HCT116 (cell line): Measurements from ENCODE around the gene LORICRIN. TPM values are rescaled to one million over a fixed set of nuclear protein-coding genes. Genes with fewer than 3 reads are reported as not detected.

Experiments
- ATAC-seq: fragments of 200-7000 bp; cut with Tn5 transposase; 2 replicates; pipeline ENCODE4 v1.9.1; 2020; ENCODE audit warnings: mild to moderate bottlenecking, moderate library complexity
- BruUV-seq: library from RNA; stranded (reverse); fragments of 400-500 nt; replicated peaks from 2 replicates; lab custom pipeline; 2021; lab: Mats Ljungman, UMichigan
- CTCF ChIA-PET: fragments of 300-600 bp; sonication (Branson Sonifier 250); formaldehyde crosslinking; loops from one replicate; lab custom pipeline; 2021; ENCODE audit warnings: antibody characterized with exemption; lab: Charles Lee
- POLR2A ChIA-PET: fragments of 300-600, 350-600 bp; sonication (Branson Sonifier 250); formaldehyde crosslinking; loops from one replicate; lab custom pipeline; 2021; ENCODE audit warnings: antibody characterized with exemption; lab: Charles Lee
- RAD21 ChIA-PET, 2 experiments: fragments of 300-600 bp; sonication (Branson Sonifier 250); formaldehyde crosslinking; loops; one replicate each; lab custom pipeline; 2023; ENCODE audit warnings: low total read pairs in 2 of 2; ENCODE audit not compliant: uncharacterized antibody in 2 of 2, unreplicated experiment in 2 of 2, low non-redundant PET in 1 of 2; lab: Charles Lee
- DNase-seq: peaks from one replicate; pipeline ENCODE4 v3.0.0-alpha.2; 2010; ENCODE audit warnings: low read depth, low spot score
- H2AFZ ChIP-seq: fragments of 200-600 bp; shearing (Covaris generic), sonication (generic); 2 replicates; pipeline ENCODE4 v1.6.1; 2017; ENCODE audit warnings: low read depth, mixed run types, mixed read lengths, antibody characterized with exemption, low read length; ENCODE audit not compliant: poor library complexity, severe bottlenecking
- H3K27ac ChIP-seq: 2 replicates; pipeline ENCODE4 v1.5.1; 2012; ENCODE audit warnings: low read depth, low read length
- H3K27me3 ChIP-seq: fragments of 200-600 bp; sonication (generic); 2 replicates; pipeline ENCODE4 v1.6.1; 2016; ENCODE audit warnings: mixed run types, low read length, mixed read lengths; ENCODE audit not compliant: insufficient read depth
- H3K36me3 ChIP-seq, 2 experiments: fragments of 200-500 bp in 1 of 2; fragments of 200-600 bp in 1 of 2; sonication (Bioruptor generic) in 1 of 2; sonication (generic) in 1 of 2; 2 replicates each; pipeline versions ENCODE4 v1.5.1 to v1.6.1; 2014 to 2016; ENCODE audit warnings: low read length in 2 of 2, inconsistent platforms in 1 of 2, mixed read lengths in 1 of 2, mixed run types in 1 of 2; ENCODE audit not compliant: insufficient read depth in 2 of 2, control insufficient read depth in 1 of 2
- H3K4me1 ChIP-seq, 2 experiments: fragments of 200-600 bp in 1 of 2; sonication (generic) in 1 of 2; 2 replicates each; pipeline versions ENCODE4 v1.5.1 to v1.6.1; 2012 to 2017; ENCODE audit warnings: low read length in 2 of 2, inconsistent platforms in 1 of 2, mild to moderate bottlenecking in 1 of 2, mixed read lengths in 1 of 2, mixed run types in 1 of 2, moderate library complexity in 1 of 2; ENCODE audit not compliant: insufficient read depth in 2 of 2, control insufficient read depth in 1 of 2
- H3K4me2 ChIP-seq: fragments of 200-600 bp; sonication (generic); 2 replicates; pipeline ENCODE4 v1.6.1; 2017; ENCODE audit warnings: mixed run types, low read length, mixed read lengths
- H3K4me3 ChIP-seq, 2 experiments: fragments of 200-600 bp in 1 of 2; sonication (generic) in 1 of 2; replicated peaks in 1 of 2; 2 replicates each; pipeline ENCODE4 v1.5.1; 2011 to 2016; ENCODE audit warnings: low read length in 2 of 2, control low read depth in 1 of 2, low read depth in 1 of 2, mild to moderate bottlenecking in 1 of 2, mixed read lengths in 1 of 2, mixed run types in 1 of 2
- H3K79me2 ChIP-seq: fragments of 200-600 bp; sonication (generic); 2 replicates; pipeline ENCODE4 v1.6.1; 2017; ENCODE audit warnings: mild to moderate bottlenecking, mixed run types, low read length, moderate library complexity, mixed read lengths; ENCODE audit not compliant: insufficient read depth
- H3K9ac ChIP-seq: fragments of 200-600 bp; sonication (generic); 2 replicates; pipeline ENCODE4 v1.6.1; 2016; ENCODE audit warnings: low read length, mixed read lengths
- H3K9me2 ChIP-seq: fragments of 200-600 bp; sonication (generic), shearing (Covaris generic); 2 replicates; pipeline ENCODE4 v1.6.1; 2017; ENCODE audit warnings: mixed run types, mild to moderate bottlenecking, moderate library complexity; ENCODE audit not compliant: insufficient read depth
- H3K9me3 ChIP-seq, 2 experiments: fragments of 200-500 bp in 1 of 2; fragments of 200-600 bp in 1 of 2; sonication (Bioruptor generic) in 1 of 2; sonication (generic) in 1 of 2; 2 replicates each; pipeline ENCODE4 v1.6.1; 2014 to 2017; ENCODE audit warnings: low read length in 2 of 2, mixed read lengths in 2 of 2, inconsistent platforms in 1 of 2, low read depth in 1 of 2, mild to moderate bottlenecking in 1 of 2, mixed run types in 1 of 2, moderate library complexity in 1 of 2; ENCODE audit not compliant: control insufficient read depth in 1 of 2, insufficient read depth in 1 of 2
- H4K20me1 ChIP-seq: fragments of 200-600 bp; sonication (generic), shearing (Covaris generic); 2 replicates; pipeline ENCODE4 v1.6.1; 2017; ENCODE audit warnings: mixed run types, mild to moderate bottlenecking, moderate library complexity; ENCODE audit not compliant: insufficient read depth
- EGR1 ChIP-seq: IDR thresholded peaks from 2 replicates; pipeline ENCODE4 v1.6.1; 2012; ENCODE audit warnings: low read depth
- ELF1 ChIP-seq: IDR thresholded peaks from 2 replicates; pipeline ENCODE4 v1.6.1; 2012; ENCODE audit warnings: low read depth, borderline replicate concordance
- FOSL1 ChIP-seq: IDR thresholded peaks from 2 replicates; pipeline ENCODE4 v1.6.1; 2012; ENCODE audit warnings: low read depth
- JUND ChIP-seq: IDR thresholded peaks from 2 replicates; pipeline ENCODE4 v1.6.1; 2012
- POLR2A ChIP-seq: IDR thresholded peaks from 2 replicates; pipeline ENCODE4 v1.7.0; 2011; ENCODE audit warnings: borderline replicate concordance; ENCODE audit not compliant: insufficient read depth, insufficient read length; ENCODE audit errors: extremely low read depth
- POLR2AphosphoS5 ChIP-seq: IDR thresholded peaks from 2 replicates; pipeline ENCODE4 v1.6.1; 2011; ENCODE audit warnings: mild to moderate bottlenecking, low read depth, low read length, moderate library complexity
- RAD21 ChIP-seq: IDR thresholded peaks from 2 replicates; pipeline ENCODE4 v1.6.1; 2012; ENCODE audit warnings: low read depth, mild to moderate bottlenecking
- SIN3A ChIP-seq: IDR thresholded peaks from 2 replicates; pipeline ENCODE4 v1.6.1; 2012; ENCODE audit warnings: low read depth
- SP1 ChIP-seq: IDR thresholded peaks from 2 replicates; pipeline ENCODE4 v1.6.1; 2012; ENCODE audit warnings: low read depth
- SRF ChIP-seq: IDR thresholded peaks from 2 replicates; pipeline ENCODE4 v1.6.1; 2012; ENCODE audit warnings: low read depth
- ZFX ChIP-seq: fragments of 450-650 bp; IDR thresholded peaks from 2 replicates; pipeline ENCODE4 v1.6.1; 2017
- ZNF274 ChIP-seq: fragments of 200-500 bp; sonication (Bioruptor generic); IDR thresholded peaks from 2 replicates; pipeline ENCODE4 v1.6.1; 2014; ENCODE audit warnings: mild to moderate bottlenecking, low read depth, low read length, inconsistent platforms
- intact Hi-C: fragments of 100-400 bp; cut with micrococcal nuclease; formaldehyde crosslinking; loops from 2 replicates; pipeline ENCODE4 v1.10.0; 2022
- total RNA-seq: library from RNA; stranded (reverse); gene quantifications from one replicate; pipeline ENCODE4 v1.2.1, GENCODE V29; 2021; ENCODE audit not compliant: unreplicated experiment
- TF ChIP-seq, protein P1 (sequence below): IDR thresholded peaks from 2 replicates; pipeline ENCODE4 v1.6.1; 2012; ENCODE audit warnings: low read depth

Gene LORICRIN
- total RNA-seq, 1 experiment from 2014 or later: not detected

GRCh38 chr1:153246018-153246417, 13.5 kb upstream of the LORICRIN start:
- H3K27me3 ChIP-seq: peaks cover 45% of the 10 kb centered on the region
- DNase-seq (no peak), ATAC-seq (no peak)
- H3K27ac ChIP-seq: no peak overlapping the region
- ChIA-PET POLR2A (no interaction called here), CTCF (no interaction called here), RAD21 (no interaction called here)
- no peak overlapping the region for H3K4me2 ChIP-seq
- no TSS peak for BruUV-seq
- intact Hi-C loops: no loop called here
- no peaks in the 10 kb centered on the region; a peak in 1 of 4 replicates for H3K9me3 ChIP-seq
- H3K4me3 ChIP-seq: no peak overlapping the region
- no peaks in the 10 kb centered on the region; the same call in 1 of the 2 replicates for H3K9me2 ChIP-seq
- H3K79me2 ChIP-seq: no peaks in the 10 kb centered on the region
- no peak overlapping the region for H2AFZ ChIP-seq
- H3K9ac ChIP-seq: no peak overlapping the region
- no peaks in the 10 kb centered on the region for H3K36me3 ChIP-seq
- no peaks in the 10 kb centered on the region for H3K4me1 ChIP-seq
- H4K20me1 ChIP-seq: no peaks in the 10 kb centered on the region
- TF ChIP-seq SRF: no peak
- TF ChIP-seq EGR1: no peak
- TF ChIP-seq, protein P1, sequence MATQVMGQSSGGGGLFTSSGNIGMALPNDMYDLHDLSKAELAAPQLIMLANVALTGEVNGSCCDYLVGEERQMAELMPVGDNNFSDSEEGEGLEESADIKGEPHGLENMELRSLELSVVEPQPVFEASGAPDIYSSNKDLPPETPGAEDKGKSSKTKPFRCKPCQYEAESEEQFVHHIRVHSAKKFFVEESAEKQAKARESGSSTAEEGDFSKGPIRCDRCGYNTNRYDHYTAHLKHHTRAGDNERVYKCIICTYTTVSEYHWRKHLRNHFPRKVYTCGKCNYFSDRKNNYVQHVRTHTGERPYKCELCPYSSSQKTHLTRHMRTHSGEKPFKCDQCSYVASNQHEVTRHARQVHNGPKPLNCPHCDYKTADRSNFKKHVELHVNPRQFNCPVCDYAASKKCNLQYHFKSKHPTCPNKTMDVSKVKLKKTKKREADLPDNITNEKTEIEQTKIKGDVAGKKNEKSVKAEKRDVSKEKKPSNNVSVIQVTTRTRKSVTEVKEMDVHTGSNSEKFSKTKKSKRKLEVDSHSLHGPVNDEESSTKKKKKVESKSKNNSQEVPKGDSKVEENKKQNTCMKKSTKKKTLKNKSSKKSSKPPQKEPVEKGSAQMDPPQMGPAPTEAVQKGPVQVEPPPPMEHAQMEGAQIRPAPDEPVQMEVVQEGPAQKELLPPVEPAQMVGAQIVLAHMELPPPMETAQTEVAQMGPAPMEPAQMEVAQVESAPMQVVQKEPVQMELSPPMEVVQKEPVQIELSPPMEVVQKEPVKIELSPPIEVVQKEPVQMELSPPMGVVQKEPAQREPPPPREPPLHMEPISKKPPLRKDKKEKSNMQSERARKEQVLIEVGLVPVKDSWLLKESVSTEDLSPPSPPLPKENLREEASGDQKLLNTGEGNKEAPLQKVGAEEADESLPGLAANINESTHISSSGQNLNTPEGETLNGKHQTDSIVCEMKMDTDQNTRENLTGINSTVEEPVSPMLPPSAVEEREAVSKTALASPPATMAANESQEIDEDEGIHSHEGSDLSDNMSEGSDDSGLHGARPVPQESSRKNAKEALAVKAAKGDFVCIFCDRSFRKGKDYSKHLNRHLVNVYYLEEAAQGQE: no peak
- TF ChIP-seq ELF1: no peak
- TF ChIP-seq RAD21: no peak
- TF ChIP-seq ZFX: no peak

DNA sequence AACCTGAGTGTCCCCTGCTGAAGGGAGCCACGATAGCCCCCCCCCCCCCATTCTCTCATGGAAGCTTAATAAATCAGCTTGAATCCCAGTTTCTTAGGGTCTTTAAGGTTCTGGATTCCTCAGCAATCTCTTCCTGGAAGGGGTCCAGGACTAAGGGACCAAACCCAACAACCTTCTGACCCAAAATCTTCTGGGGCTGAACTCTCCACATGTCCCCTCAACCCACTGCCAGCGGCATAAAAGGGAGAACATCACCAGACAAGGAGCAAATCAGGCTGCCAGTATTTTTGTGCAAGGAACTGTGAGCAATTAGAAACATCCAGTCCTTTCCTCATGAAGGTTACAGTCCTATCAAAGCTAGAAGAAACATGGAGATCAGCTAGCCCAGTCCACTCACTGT, 12.7 kb upstream of the LORICRIN start:
- intact Hi-C loops: no loop called here
- Histone ChIP-seq H3K27ac (no peak overlapping the region), H3K4me2 (no peak overlapping the region), H3K79me2 (no peaks in the 10 kb centered on the region), H3K9me3 (no peaks in the 10 kb centered on the region; a peak in 1 of 4 replicates), H3K36me3 (no peaks in the 10 kb centered on the region), H3K4me1 (no peaks in the 10 kb centered on the region), H4K20me1 (no peaks in the 10 kb centered on the region), H3K27me3 (peaks cover 52% of the 10 kb centered on the region), H3K9ac (no peak overlapping the region), H3K9me2 (no peaks in the 10 kb centered on the region; the same call in 1 of the 2 replicates), H3K4me3 (no peak overlapping the region), H2AFZ (no peak overlapping the region)
- TF ChIP-seq POLR2AphosphoS5 (no peak), SRF (no peak), FOSL1 (no peak), SIN3A (no peak), POLR2A (no peak), ZNF274 (no peak), JUND (no peak), SP1 (no peak)
- TF ChIP-seq, protein P1: no peak
- POLR2A ChIA-PET: no interaction called here
- ATAC-seq (no peak), DNase-seq (no peak)
- CTCF ChIA-PET: no interaction called here
- BruUV-seq: no TSS peak
- RAD21 ChIA-PET: no interaction called here
